Measurements from ENCODE around the gene APCDD1L.

DNA sequence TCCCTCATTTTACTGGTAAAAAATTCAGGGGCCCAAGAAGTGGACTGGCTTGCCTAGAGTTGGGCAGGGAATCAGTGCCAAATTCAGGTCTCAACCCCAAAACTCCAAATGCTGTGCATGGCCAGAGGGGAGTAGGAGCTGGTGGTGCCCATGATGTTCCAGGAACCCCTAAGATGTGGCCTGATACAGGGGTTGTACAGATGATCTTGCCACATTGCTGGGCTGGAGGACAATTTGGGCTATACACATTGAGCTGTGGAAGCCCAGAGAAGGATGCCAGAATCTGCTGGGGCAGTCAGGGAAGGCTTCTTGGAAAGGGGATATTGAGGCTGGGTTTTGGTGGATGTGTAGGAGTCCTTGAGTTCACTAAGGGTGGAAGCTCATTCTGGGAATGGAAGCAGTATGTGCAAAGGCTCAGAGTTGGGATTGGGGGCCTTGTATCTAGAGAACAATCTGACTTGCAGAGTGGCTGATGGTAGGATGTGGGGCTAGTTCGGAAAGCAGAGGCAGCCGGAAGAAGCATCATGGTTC lies 38.0 kb upstream of the APCDD1L start:
- no peak for TF ChIP-seq POLR2A (IDR thresholded peaks at IDR 0.05)
- TF ChIP-seq, protein P1, sequence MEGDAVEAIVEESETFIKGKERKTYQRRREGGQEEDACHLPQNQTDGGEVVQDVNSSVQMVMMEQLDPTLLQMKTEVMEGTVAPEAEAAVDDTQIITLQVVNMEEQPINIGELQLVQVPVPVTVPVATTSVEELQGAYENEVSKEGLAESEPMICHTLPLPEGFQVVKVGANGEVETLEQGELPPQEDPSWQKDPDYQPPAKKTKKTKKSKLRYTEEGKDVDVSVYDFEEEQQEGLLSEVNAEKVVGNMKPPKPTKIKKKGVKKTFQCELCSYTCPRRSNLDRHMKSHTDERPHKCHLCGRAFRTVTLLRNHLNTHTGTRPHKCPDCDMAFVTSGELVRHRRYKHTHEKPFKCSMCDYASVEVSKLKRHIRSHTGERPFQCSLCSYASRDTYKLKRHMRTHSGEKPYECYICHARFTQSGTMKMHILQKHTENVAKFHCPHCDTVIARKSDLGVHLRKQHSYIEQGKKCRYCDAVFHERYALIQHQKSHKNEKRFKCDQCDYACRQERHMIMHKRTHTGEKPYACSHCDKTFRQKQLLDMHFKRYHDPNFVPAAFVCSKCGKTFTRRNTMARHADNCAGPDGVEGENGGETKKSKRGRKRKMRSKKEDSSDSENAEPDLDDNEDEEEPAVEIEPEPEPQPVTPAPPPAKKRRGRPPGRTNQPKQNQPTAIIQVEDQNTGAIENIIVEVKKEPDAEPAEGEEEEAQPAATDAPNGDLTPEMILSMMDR (IDR thresholded peaks at IDR 0.05 in 4 of 5, conservative IDR thresholded peaks at IDR 0.05 in 1 of 5), result no peak

Data from gastrocnemius medialis (tissue), 4 donors.